ENCODE results near the gene SP3.

DNA sequence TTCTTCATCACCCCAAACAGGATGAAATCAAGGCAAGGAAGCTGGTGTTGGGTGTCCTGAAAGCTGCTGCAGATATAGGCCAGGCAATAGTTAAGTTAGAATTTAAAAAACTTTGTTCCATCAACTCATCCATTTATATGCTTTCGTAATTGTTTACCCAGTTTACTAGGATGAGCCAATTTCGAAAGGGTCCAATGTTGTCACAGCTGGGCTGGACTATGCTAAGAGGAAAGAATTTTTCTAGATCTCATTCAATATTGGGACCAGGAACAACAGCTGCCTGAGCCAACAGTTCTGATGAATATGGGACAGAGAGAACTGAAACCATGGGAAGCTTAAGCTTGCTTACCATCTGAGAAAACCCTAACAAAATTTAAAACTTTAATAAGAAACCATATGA is 21.6 kb upstream of the SP3 start:
- TF ChIP-seq, protein P1, sequence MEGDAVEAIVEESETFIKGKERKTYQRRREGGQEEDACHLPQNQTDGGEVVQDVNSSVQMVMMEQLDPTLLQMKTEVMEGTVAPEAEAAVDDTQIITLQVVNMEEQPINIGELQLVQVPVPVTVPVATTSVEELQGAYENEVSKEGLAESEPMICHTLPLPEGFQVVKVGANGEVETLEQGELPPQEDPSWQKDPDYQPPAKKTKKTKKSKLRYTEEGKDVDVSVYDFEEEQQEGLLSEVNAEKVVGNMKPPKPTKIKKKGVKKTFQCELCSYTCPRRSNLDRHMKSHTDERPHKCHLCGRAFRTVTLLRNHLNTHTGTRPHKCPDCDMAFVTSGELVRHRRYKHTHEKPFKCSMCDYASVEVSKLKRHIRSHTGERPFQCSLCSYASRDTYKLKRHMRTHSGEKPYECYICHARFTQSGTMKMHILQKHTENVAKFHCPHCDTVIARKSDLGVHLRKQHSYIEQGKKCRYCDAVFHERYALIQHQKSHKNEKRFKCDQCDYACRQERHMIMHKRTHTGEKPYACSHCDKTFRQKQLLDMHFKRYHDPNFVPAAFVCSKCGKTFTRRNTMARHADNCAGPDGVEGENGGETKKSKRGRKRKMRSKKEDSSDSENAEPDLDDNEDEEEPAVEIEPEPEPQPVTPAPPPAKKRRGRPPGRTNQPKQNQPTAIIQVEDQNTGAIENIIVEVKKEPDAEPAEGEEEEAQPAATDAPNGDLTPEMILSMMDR (IDR thresholded peaks at IDR 0.05; ENCODE audit: low read depth, low read length, poor library complexity, severe bottlenecking), result no peak
- no peak for TF ChIP-seq EZH2phosphoT487 (IDR thresholded peaks at IDR 0.05; ENCODE audit: borderline replicate concordance, low read length)
